Gastrocnemius medialis (tissue), 4 donors: ENCODE results near the gene LARGE1.

Experiments
- POLR2A ChIP-seq, 2 donors: fragments of 450-650 bp; IDR thresholded peaks; one replicate each; pipeline ENCODE4 v1.6.1; 2017; ENCODE audit warnings: antibody characterized with exemption in 2 of 2, mild to moderate bottlenecking in 2 of 2, moderate library complexity in 2 of 2
- TF ChIP-seq, protein P1 (sequence below), 5 experiments: fragments of 450-650 bp in 3 of 5; fragments of 200-600 bp in 2 of 5; sonication (generic) in 2 of 5; IDR thresholded peaks in 4 of 5; conservative IDR thresholded peaks in 1 of 5; 1 replicate in 4 of 5; 2 replicates in 1 of 5; pipeline ENCODE4 v1.5.1; 2016 to 2019; ENCODE audit warnings: antibody characterized with exemption in 5 of 5, mild to moderate bottlenecking in 3 of 5, moderate library complexity in 3 of 5

DNA sequence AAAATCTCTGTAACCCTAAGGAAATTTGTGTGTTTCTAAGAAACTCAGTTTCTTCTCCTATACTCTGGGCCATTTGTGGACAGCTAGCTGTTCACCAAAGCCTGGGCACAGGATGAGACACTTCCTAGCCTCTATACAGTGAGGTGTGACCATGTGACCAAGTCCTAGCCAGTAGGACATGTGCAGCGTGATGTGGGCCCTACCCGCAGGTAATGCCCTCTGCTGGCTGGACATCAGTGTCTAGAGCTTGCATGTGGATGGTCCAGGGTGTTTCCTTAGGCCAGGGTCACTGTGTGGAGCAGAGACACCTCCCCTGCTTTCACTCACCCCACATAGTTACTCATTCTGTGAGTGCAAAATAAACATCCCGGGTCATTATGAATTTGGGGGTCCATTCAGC is 100.5 kb downstream of the LARGE1 start:
- TF ChIP-seq, protein P1, sequence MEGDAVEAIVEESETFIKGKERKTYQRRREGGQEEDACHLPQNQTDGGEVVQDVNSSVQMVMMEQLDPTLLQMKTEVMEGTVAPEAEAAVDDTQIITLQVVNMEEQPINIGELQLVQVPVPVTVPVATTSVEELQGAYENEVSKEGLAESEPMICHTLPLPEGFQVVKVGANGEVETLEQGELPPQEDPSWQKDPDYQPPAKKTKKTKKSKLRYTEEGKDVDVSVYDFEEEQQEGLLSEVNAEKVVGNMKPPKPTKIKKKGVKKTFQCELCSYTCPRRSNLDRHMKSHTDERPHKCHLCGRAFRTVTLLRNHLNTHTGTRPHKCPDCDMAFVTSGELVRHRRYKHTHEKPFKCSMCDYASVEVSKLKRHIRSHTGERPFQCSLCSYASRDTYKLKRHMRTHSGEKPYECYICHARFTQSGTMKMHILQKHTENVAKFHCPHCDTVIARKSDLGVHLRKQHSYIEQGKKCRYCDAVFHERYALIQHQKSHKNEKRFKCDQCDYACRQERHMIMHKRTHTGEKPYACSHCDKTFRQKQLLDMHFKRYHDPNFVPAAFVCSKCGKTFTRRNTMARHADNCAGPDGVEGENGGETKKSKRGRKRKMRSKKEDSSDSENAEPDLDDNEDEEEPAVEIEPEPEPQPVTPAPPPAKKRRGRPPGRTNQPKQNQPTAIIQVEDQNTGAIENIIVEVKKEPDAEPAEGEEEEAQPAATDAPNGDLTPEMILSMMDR (IDR thresholded peaks at IDR 0.05 in 4 of 5, conservative IDR thresholded peaks at IDR 0.05 in 1 of 5) = no peak
- no peak for TF ChIP-seq POLR2A (IDR thresholded peaks at IDR 0.05)
